Epithelial cell of esophagus (primary cell): ENCODE data around the gene PPP3R2.

Experiments
- DNase-seq: peaks from one replicate; pipeline ENCODE4 v3.0.0; 2010; ENCODE audit warnings: low read depth
- H3K4me3 ChIP-seq: 2 replicates; pipeline ENCODE4 v1.5.1; 2011; ENCODE audit warnings: mild to moderate bottlenecking, low read length, control low read depth
- TF ChIP-seq, protein P1 (sequence below): IDR thresholded peaks from 2 replicates; pipeline ENCODE4 v1.5.1; 2011; ENCODE audit warnings: low read depth, mild to moderate bottlenecking, low read length, control low read depth, inconsistent platforms; ENCODE audit not compliant: insufficient read depth; ENCODE audit errors: missing control alignments

The PPP3R2 gene, protein sequence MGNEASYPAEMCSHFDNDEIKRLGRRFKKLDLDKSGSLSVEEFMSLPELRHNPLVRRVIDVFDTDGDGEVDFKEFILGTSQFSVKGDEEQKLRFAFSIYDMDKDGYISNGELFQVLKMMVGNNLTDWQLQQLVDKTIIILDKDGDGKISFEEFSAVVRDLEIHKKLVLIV

DNA sequence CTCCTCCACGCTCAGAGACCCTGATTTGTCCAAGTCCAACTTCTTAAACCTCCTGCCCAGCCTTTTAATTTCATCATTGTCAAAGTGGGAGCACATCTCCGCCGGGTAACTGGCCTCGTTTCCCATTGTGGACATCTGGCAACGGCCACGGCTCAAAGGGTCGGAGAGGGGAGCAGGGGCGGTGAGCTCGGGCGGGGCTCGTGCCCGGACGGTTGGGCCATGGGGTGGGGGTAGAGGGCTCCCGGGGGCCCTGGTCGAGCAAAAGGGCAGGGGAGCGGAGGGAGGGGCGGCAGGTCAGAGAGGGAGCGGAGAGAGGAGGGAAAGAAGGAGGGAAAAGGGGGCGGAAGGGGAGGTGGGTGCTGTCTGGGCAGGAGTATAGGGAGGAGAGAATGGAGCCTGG lies at the start of gene PPP3R2:
TSS of gene PPP3R2 (minus strand) at position 174 of the 400 bp plus-strand sequence. CDS start at position 126, 48 bp downstream.
- TF ChIP-seq, protein P1, sequence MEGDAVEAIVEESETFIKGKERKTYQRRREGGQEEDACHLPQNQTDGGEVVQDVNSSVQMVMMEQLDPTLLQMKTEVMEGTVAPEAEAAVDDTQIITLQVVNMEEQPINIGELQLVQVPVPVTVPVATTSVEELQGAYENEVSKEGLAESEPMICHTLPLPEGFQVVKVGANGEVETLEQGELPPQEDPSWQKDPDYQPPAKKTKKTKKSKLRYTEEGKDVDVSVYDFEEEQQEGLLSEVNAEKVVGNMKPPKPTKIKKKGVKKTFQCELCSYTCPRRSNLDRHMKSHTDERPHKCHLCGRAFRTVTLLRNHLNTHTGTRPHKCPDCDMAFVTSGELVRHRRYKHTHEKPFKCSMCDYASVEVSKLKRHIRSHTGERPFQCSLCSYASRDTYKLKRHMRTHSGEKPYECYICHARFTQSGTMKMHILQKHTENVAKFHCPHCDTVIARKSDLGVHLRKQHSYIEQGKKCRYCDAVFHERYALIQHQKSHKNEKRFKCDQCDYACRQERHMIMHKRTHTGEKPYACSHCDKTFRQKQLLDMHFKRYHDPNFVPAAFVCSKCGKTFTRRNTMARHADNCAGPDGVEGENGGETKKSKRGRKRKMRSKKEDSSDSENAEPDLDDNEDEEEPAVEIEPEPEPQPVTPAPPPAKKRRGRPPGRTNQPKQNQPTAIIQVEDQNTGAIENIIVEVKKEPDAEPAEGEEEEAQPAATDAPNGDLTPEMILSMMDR = no peak
- no peak for DNase-seq
- no peak within 1 kb of the TSS for H3K4me3 ChIP-seq

DNA sequence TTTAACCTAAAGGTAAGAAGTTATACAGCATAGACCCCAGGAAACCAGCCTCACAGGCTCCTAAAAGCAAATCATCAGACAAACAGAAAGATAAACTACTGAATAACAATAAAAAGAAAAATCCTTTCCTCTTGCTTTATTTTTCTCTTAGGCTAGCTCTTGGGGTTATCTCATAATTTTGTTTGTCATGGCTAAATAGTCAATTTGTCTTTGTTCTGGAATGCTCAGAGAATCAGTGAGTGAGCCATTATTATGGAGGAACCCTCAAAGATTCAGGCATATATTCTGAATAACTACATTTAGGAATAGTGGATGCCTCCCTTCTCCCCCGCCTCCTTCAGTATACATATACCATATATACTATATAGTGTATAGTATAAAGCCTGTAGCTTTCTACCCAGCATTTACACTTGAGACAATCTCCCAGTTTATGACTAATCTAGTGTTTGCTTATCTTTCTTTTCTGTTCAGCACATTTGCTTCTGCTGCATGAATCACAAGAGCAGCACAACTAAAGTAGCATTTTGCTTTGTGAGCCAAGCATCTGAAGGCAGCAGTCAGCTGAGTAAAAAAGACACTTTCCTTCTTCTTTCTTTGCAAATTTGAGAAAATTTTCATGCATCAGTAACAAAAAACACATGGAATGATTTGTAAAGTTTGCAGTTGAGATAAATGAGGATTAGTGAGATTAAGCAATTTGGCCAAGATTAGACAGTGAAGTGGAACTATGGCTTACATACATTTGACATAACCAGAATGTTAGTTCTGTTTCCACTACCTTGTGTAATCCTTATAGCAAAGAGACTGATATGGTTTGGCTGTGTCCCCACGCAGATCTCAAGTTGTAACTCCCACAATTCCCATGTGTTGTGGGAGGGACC lies 45.3 kb upstream of the PPP3R2 start:
- no peak overlapping the region for H3K4me3 ChIP-seq
- TF ChIP-seq, protein P1 = no peak
- peak; percentile 2 for DNase-seq

DNA sequence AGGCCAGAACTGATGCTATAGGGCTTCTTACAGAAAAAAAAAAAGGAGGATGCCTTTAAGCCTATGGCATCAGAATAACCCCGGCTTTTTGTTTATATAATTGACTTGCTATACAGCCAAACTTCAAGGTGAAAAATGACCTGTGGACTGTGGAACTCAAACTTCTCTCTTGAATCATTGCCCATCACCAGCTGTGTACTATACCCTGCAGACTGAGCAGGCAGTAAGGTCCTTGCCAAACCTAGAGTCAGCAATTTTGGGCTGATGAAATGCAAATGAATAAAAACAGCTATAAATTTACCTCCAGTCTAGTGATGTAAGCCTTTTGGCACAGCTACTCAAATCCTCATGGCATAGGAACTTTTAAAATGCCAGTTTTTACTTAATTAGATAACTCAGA lies 44.5 kb upstream of the PPP3R2 start:
- TF ChIP-seq, protein P1 = no peak
- no peak for DNase-seq
- H3K4me3 ChIP-seq = no peak overlapping the region

DNA sequence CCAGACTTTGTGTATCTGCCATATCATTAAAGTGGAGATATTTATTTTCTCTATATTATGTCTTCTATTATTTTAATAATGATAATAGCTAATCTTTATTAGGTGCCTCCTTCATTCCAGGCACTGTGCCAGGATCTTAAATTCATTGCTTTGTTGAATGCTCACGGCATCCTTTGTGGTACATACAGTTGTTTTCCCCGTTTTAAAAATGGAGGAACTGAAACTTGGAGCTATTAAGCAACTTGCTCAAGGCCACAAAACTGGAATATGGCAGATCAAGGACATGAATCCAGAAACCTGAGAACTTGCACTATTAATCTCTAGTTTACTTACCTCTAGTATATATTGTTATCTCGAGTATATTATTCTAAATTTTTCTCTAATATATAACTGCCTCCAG lies 41.5 kb upstream of the PPP3R2 start:
- TF ChIP-seq, protein P1 = no peak
- H3K4me3 ChIP-seq = no peak overlapping the region
- no peak for DNase-seq

DNA sequence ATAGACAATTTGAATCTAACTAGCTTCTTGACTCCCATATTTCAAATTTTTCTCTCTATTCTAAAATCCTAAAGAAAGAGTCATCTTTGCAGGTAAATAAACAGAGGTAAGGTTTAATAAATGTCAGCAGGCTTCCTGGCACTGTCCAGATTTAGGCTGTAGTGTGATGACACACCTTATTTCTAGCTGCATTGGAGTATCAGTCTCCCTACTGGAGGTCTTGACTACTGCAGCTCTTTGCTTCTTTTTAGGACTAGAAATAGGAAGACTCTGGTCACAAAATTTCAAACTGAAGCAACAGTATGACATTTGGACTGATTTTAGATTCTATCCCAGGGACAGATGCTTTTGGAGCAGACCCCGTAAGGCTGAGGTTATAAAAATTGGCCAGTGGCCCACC lies 40.7 kb upstream of the PPP3R2 start:
- no peak for DNase-seq

DNA sequence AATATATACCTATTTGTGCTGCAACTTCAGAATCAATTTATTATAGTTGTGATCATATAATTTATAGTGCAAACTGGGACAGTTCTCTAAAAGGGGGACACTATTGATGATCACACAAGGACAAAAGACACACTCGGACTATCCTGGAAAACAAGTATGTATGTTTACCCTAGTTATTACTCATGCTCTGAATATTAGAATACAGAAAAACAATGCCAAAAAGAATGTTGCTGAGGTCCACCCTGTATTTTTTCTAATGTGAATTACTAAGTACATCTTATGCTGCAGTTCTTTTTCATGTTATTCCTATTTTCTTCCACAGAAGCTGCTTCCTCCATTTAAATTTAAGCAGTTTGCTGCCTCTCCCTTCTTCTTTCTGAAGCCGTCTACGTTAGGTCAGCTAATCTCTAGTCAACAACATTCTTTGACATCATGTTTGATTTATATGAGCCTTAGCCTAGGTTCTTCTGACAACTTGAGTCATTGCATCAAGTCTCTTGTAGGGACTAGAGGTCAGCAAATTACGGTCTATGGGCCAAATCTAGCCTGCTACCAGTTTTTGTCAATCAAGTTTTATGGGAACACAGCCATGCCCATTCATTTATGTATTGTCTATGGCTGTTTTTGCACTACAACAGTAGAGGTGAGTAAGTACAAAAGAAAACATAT lies 40.1 kb upstream of the PPP3R2 start:
- no peak for DNase-seq
- TF ChIP-seq, protein P1 = no peak
- H3K4me3 ChIP-seq = no peak overlapping the region

More for the DNA sequence above, 40.7 kb upstream of the PPP3R2 start:
- H3K4me3 ChIP-seq = no peak overlapping the region
- TF ChIP-seq, protein P1 = no peak
